H1 (cell line): Measurements from ENCODE around the gene KCNH6. TPM values are rescaled to one million over a fixed set of nuclear protein-coding genes. Genes with fewer than 3 reads are reported as not detected.

Source experiments
- CTCF ChIA-PET: fragments of 300-600 bp; sonication (Branson Sonifier 250); formaldehyde crosslinking; loops from one replicate; lab custom pipeline; 2021; ENCODE audit not compliant: partially characterized antibody; lab: Charles Lee
- POLR2A ChIA-PET: fragments of 300-600 bp; sonication (Branson Sonifier 250); formaldehyde crosslinking; loops from one replicate; lab custom pipeline; 2021; ENCODE audit warnings: inconsistent platforms; ENCODE audit not compliant: partially characterized antibody; lab: Charles Lee
- DNase-seq, 2 experiments: peaks; one replicate each; pipeline versions ENCODE4 v3.0.0 to v3.0.0-alpha.2; 2010 to 2022; ENCODE audit warnings: low spot score in 2 of 2, low read depth in 1 of 2, mixed read lengths in 1 of 2
- FAIRE-seq: peaks from 2 replicates; lab custom pipeline; 2011; peaks lifted over from hg19 to GRCh38; lab: Jason Lieb, UNC
- H2AFZ ChIP-seq: 2 replicates; pipeline ENCODE4 v1.8.1; 2012; ENCODE audit warnings: low read length, inconsistent platforms
- H2AK5ac ChIP-seq: 2 replicates; pipeline ENCODE4 v1.6.1; 2013; ENCODE audit warnings: low read depth, low read length
- H2BK120ac ChIP-seq: replicated peaks from 2 replicates; pipeline ENCODE3; 2013; ENCODE audit warnings: low read depth, low read length, inconsistent platforms
- H2BK12ac ChIP-seq: 2 replicates; pipeline ENCODE4 v1.6.1; 2013; ENCODE audit warnings: low read depth, low read length
- H2BK15ac ChIP-seq: 2 replicates; pipeline ENCODE4 v1.6.1; 2013; ENCODE audit warnings: low read length
- H2BK20ac ChIP-seq: 2 replicates; pipeline ENCODE4 v1.6.1; 2013; ENCODE audit warnings: low read length
- H2BK5ac ChIP-seq: 2 replicates; pipeline ENCODE4 v1.6.1; 2013; ENCODE audit warnings: low read depth, low read length
- H3K14ac ChIP-seq: 2 replicates; pipeline ENCODE4 v1.6.1; 2013; ENCODE audit warnings: inconsistent platforms; ENCODE audit not compliant: insufficient read length
- H3K18ac ChIP-seq: 2 replicates; pipeline ENCODE4 v1.6.1; 2013; ENCODE audit warnings: low read length; ENCODE audit errors: extremely low read depth
- H3K23ac ChIP-seq: 2 replicates; pipeline ENCODE4 v1.6.1; 2013; ENCODE audit warnings: inconsistent platforms; ENCODE audit not compliant: insufficient read length
- H3K23me2 ChIP-seq: 2 replicates; pipeline ENCODE4 v1.6.1; 2013; ENCODE audit warnings: low read depth, low read length
- H3K27ac ChIP-seq: 2 replicates; pipeline ENCODE4 v1.6.1; 2011; ENCODE audit warnings: low read depth, low read length, inconsistent platforms
- H3K27me3 ChIP-seq, 4 experiments: replicated peaks in 1 of 4; 1 replicate in 1 of 4; 2 replicates in 3 of 4; pipeline versions ENCODE4 v1.6.1 to v1.8.1; 2011 to 2013; ENCODE audit warnings: low read length in 3 of 4, mild to moderate bottlenecking in 3 of 4, inconsistent platforms in 2 of 4, mixed read lengths in 2 of 4, moderate library complexity in 1 of 4; ENCODE audit not compliant: control insufficient read depth in 3 of 4, insufficient read depth in 3 of 4; ENCODE audit errors: extremely low read depth in 1 of 4
- H3K36me3 ChIP-seq, 4 experiments: 2 replicates each; pipeline versions ENCODE4 v1.6.1 to v1.8.1; 2011 to 2013; ENCODE audit warnings: mild to moderate bottlenecking in 4 of 4, low read length in 3 of 4, moderate library complexity in 2 of 4, control low read depth in 1 of 4, inconsistent platforms in 1 of 4; ENCODE audit not compliant: insufficient read depth in 4 of 4, control insufficient read depth in 2 of 4
- H3K4ac ChIP-seq: replicated peaks from 2 replicates; pipeline ENCODE3; 2013; ENCODE audit warnings: low read length, low read depth, mixed read lengths, inconsistent platforms; ENCODE audit not compliant: insufficient read length
- H3K4me1 ChIP-seq, 4 experiments: replicated peaks in 1 of 4; 1 replicate in 1 of 4; 2 replicates in 3 of 4; pipeline versions ENCODE4 v1.6.1 to v1.8.1; 2011 to 2013; ENCODE audit warnings: low read length in 3 of 4, inconsistent platforms in 2 of 4, mixed read lengths in 1 of 4; ENCODE audit not compliant: insufficient read depth in 4 of 4, control insufficient read depth in 3 of 4
- H3K4me2 ChIP-seq, 2 experiments: 2 replicates each; pipeline versions ENCODE4 v1.6.1 to v1.8.1; 2011 to 2013; ENCODE audit warnings: low read depth in 2 of 2, low read length in 2 of 2, control low read depth in 1 of 2, inconsistent platforms in 1 of 2, mild to moderate bottlenecking in 1 of 2; ENCODE audit not compliant: insufficient read depth in 1 of 2
- H3K4me3 ChIP-seq, 4 experiments: fragments of 200-600, 300-600 bp in 1 of 4; sonication (generic), shearing (Covaris generic), sonication (Bioruptor Twin) in 1 of 4; 2 replicates each; pipeline versions ENCODE4 v1.5.1 to v1.8.1; 2011 to 2016; ENCODE audit warnings: low read length in 4 of 4, low read depth in 3 of 4, control low read depth in 2 of 4, inconsistent platforms in 2 of 4, mild to moderate bottlenecking in 2 of 4, mixed read lengths in 1 of 4, moderate library complexity in 1 of 4; ENCODE audit not compliant: insufficient read depth in 2 of 4; ENCODE audit errors: extremely low read depth in 1 of 4
- H3K56ac ChIP-seq: replicated peaks from 2 replicates; pipeline ENCODE3; 2013; ENCODE audit warnings: low read depth, mild to moderate bottlenecking, mixed read lengths, low read length, inconsistent platforms; ENCODE audit not compliant: insufficient read length
- H3K79me1 ChIP-seq: 2 replicates; pipeline ENCODE4 v1.6.1; 2013; ENCODE audit warnings: low read depth, low read length, control low read depth
- H3K79me2 ChIP-seq, 2 experiments: 2 replicates each; pipeline versions ENCODE4 v1.6.1 to v1.8.1; 2012 to 2013; ENCODE audit warnings: low read length in 2 of 2, mild to moderate bottlenecking in 2 of 2, inconsistent platforms in 1 of 2; ENCODE audit not compliant: insufficient read depth in 2 of 2, control insufficient read depth in 1 of 2
- H3K9ac ChIP-seq, 4 experiments: replicated peaks in 1 of 4; 1 replicate in 1 of 4; 2 replicates in 3 of 4; pipeline versions ENCODE4 v1.6.1 to v1.8.1; 2011 to 2013; ENCODE audit warnings: low read depth in 3 of 4, low read length in 3 of 4, control low read depth in 2 of 4, mild to moderate bottlenecking in 2 of 4, moderate library complexity in 2 of 4, inconsistent platforms in 1 of 4; ENCODE audit errors: extremely low read depth in 1 of 4
- H3K9me3 ChIP-seq, 2 experiments: 2 replicates each; pipeline versions ENCODE4 v1.6.1 to v1.8.1; 2012 to 2013; ENCODE audit warnings: mild to moderate bottlenecking in 2 of 2, moderate library complexity in 2 of 2, control low read depth in 1 of 2, inconsistent platforms in 1 of 2, low read depth in 1 of 2, low read length in 1 of 2, mixed read lengths in 1 of 2; ENCODE audit not compliant: insufficient read depth in 2 of 2
- H4K20me1 ChIP-seq, 2 experiments: replicated peaks in 1 of 2; 2 replicates each; pipeline versions ENCODE3 to v1.8.1; 2011 to 2013; ENCODE audit warnings: inconsistent platforms in 2 of 2, low read length in 2 of 2, mild to moderate bottlenecking in 1 of 2; ENCODE audit not compliant: insufficient read depth in 2 of 2, control insufficient read depth in 1 of 2
- H4K5ac ChIP-seq: 2 replicates; pipeline ENCODE4 v1.6.1; 2013; ENCODE audit warnings: low read length, low read depth, mixed read lengths, inconsistent platforms; ENCODE audit not compliant: insufficient read length
- H4K8ac ChIP-seq: 2 replicates; pipeline ENCODE4 v1.8.0; 2013; ENCODE audit warnings: mild to moderate bottlenecking, moderate library complexity, low read length, inconsistent platforms; ENCODE audit not compliant: insufficient read depth; ENCODE audit errors: extremely low read depth
- H4K91ac ChIP-seq: replicated peaks from 2 replicates; pipeline ENCODE3; 2013; ENCODE audit warnings: low read length, mixed read lengths, inconsistent platforms; ENCODE audit not compliant: insufficient read length
- EZH2 ChIP-seq: fragments of 200-600 bp; sonication (generic); IDR thresholded peaks from 2 replicates; pipeline ENCODE4 v1.7.1; 2012; ENCODE audit warnings: low read depth, mild to moderate bottlenecking, moderate library complexity, low read length, inconsistent platforms; ENCODE audit not compliant: severe bottlenecking
- GTF2F1 ChIP-seq: IDR thresholded peaks from 2 replicates; pipeline ENCODE4 v1.6.1; 2012; ENCODE audit warnings: low read depth, low read length, improper control_type of control experiment, borderline replicate concordance
- HDAC6 ChIP-seq: IDR thresholded peaks from one replicate; pipeline ENCODE4 v1.7.1; 2012; ENCODE audit warnings: low read depth, mild to moderate bottlenecking, inconsistent platforms, low read length, moderate library complexity
- NRF1 ChIP-seq: IDR thresholded peaks from 2 replicates; pipeline ENCODE4 v1.6.1; 2011; ENCODE audit warnings: mild to moderate bottlenecking, low read depth, low read length, improper control_type of control experiment
- PHF8 ChIP-seq: fragments of 200-600 bp; sonication (generic); conservative IDR thresholded peaks from 2 replicates; pipeline ENCODE4 v1.7.1; 2012; ENCODE audit warnings: low read depth, mild to moderate bottlenecking, inconsistent platforms, low read length, moderate library complexity
- POU5F1 ChIP-seq: IDR thresholded peaks from 2 replicates; pipeline ENCODE4 v1.6.1; 2011; ENCODE audit warnings: low read depth, mild to moderate bottlenecking, low read length, moderate library complexity
- TCF12 ChIP-seq: IDR thresholded peaks from 2 replicates; pipeline ENCODE4 v1.6.1; 2011; ENCODE audit warnings: low read depth, mild to moderate bottlenecking, low read length
- WGBS, 2 experiments: shearing (Covaris generic) in 1 of 2; methylation state at CpG; one replicate each; pipeline versions ENCODE4 v1.1.6 to v1.1.7; 2013 to 2015; ENCODE audit warnings: low lambda C conversion rate in 2 of 2, mixed read lengths in 2 of 2, inconsistent platforms in 1 of 2, low coverage in 1 of 2, missing lambda C conversion rate in 1 of 2; ENCODE audit not compliant: insufficient replicate concordance in 2 of 2, insufficient coverage in 1 of 2, insufficient read length in 1 of 2; ENCODE audit errors: extremely low coverage in 1 of 2, missing lambda C conversion rate in 1 of 2; 5-methylcytosine and 5-hydroxymethylcytosine counted together
- polyA plus RNA-seq, 7 experiments: library from polyadenylated mRNA; depleted of rRNA in 3 of 7; stranded (reverse) in 5 of 7; unstranded in 2 of 7; fragments of >200 nt in 5 of 7; fragments of 200-250 nt in 2 of 7; gene quantifications; 1 replicate in 5 of 7; 2 replicates in 1 of 7; 4 replicates in 1 of 7; pipeline versions ENCODE4 v1.2.1 to v1.2.3, GENCODE V29; 2011 to 2013; ENCODE audit warnings: missing spikeins in 2 of 7, mixed read lengths in 2 of 7
- total RNA-seq: library from RNA; stranded (reverse); fragmentation: NEBNext Ultra II Directional; extraction: Animal tissue kit (Norgen Biotek cat#: 25700); gene quantifications from 2 replicates; pipeline ENCODE4 v1.2.1, GENCODE V29; 2021

KCNH6 gene
- total and polyA plus RNA-seq, 2 of the 8 experiments (the other 6 are each of a cell fraction or from before 2014, with no cell fraction given): 1.8 to 3.6 TPM

DNA sequence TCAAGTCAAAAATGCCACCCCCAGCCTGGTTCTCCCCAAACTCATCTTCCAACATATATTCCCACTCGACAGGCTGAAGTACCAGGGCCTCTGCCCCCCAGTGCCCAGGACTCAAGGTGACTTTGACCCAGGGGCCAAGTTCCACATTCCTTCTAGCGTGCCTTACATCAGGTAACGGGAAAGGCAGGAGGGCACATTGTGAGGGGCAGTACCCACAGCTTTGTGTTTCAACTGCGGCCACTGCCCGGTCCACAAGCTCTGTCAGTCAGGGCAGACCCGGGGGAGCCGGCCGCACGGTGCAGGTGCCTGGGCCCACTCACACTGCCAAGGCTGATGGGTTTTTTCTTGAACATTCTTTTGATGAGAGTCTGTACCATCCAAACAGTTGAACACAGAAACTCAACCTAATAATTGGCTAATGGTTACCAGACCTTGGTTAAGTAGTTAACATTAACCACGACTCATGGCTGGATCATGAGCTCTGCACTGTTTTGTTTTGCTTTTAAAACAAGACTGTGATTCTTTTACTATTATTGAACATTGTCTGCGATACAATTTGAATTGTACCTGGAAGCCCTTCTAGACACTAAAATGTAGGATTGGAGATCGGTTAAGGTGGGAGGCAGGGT lies 28.7 kb upstream of the KCNH6 start:
- Histone ChIP-seq H2BK20ac (no peak overlapping the region), H2BK120ac (no peak overlapping the region), H3K23me2 (no peaks in the 10 kb centered on the region), H3K79me2 (no peaks in the 10 kb centered on the region), H3K9ac (no peak overlapping the region), H3K18ac (no peak overlapping the region), H2BK15ac (no peak overlapping the region), H3K4me1 (peaks cover 0 to 6% (median 2%) of the 10 kb centered on the region in 4 experiments; a peak in 2 of 7 replicates), H3K56ac (no peak overlapping the region), H3K27me3 (peaks cover 0 to 4% (median 0%) of the 10 kb centered on the region in 4 experiments; a peak in 1 of 7 replicates), H3K14ac (no peak overlapping the region), H3K23ac (no peak overlapping the region), H2AFZ (no peak overlapping the region)
- FAIRE-seq: no peak
- CTCF ChIA-PET: interaction anchor here (0.6 to 6.6 kb wide), 7 partner anchors 9 to 117 kb away, joined by 3 to 43 read pairs (median 4); no protein-coding TSS in a partner anchor
- POLR2A ChIA-PET: no interaction called here
- TF ChIP-seq EZH2 (no peak), TCF12 (no peak), GTF2F1 (no peak), HDAC6 (no peak), POU5F1 (no peak), PHF8 (no peak), NRF1 (no peak)
- TF ChIP-seq, all 59 proteins: peak for 0
- Histone ChIP-seq H3K36me3 (no peaks in the 10 kb centered on the region), H3K4me3 (no peak overlapping the region), H3K9me3 (no peaks in the 10 kb centered on the region), H3K4me2 (no peak overlapping the region), H2AK5ac (no peak overlapping the region), H4K8ac (no peak overlapping the region), H3K27ac (no peak overlapping the region), H2BK5ac (no peak overlapping the region), H2BK12ac (no peak overlapping the region), H4K20me1 (peaks cover 0 to 2% of the 10 kb centered on the region in 2 experiments), H4K5ac (no peak overlapping the region), H4K91ac (no peak overlapping the region), H3K4ac (no peak overlapping the region), H3K79me1 (no peaks in the 10 kb centered on the region)
- no peak for DNase-seq
- 89% methylated on average over 12 of the region's 12 CpGs; no CpG with 5 or more reads in 1 of the 2 experiments for WGBS, 2 experiments
